GM19099 (cell line): Measurements from ENCODE around the gene NFIA.

ENCODE experiments used
- POLR2A ChIP-seq: IDR thresholded peaks from 3 replicates; pipeline ENCODE4 v1.6.1; 2011; ENCODE audit warnings: low read depth; ENCODE audit not compliant: insufficient read length; ENCODE audit errors: extremely low read depth

Gene NFIA

GRCh38 chr1:61474963-61475362 lies 392.6 kb downstream of the NFIA start:
- no peak for TF ChIP-seq POLR2A

GRCh38 chr1:61477301-61477700 lies 394.9 kb downstream of the NFIA start:
- no peak for TF ChIP-seq POLR2A

GRCh38 chr1:61480273-61480935 lies 398.0 kb downstream of the NFIA start:
- no peak for TF ChIP-seq POLR2A

GRCh38 chr1:61481315-61481715 lies 399.0 kb downstream of the NFIA start:
- TF ChIP-seq POLR2A: no peak

- TF ChIP-seq POLR2A: no peak
Observed at GRCh38 chr1:61482170-61482734, 399.9 kb downstream of the NFIA start.

GRCh38 chr1:61486783-61487536 lies 404.6 kb downstream of the NFIA start:
- TF ChIP-seq POLR2A: no peak

- TF ChIP-seq POLR2A: no peak
Observed at GRCh38 chr1:61487801-61488200, 405.4 kb downstream of the NFIA start.

GRCh38 chr1:61490924-61491323 lies 408.6 kb downstream of the NFIA start:
- no peak for TF ChIP-seq POLR2A

- TF ChIP-seq POLR2A: no peak
Observed at GRCh38 chr1:61491497-61491896, 409.1 kb downstream of the NFIA start.

- no peak for TF ChIP-seq POLR2A
Observed at GRCh38 chr1:61494000-61494399, 411.6 kb downstream of the NFIA start.

- TF ChIP-seq POLR2A: no peak
Observed at GRCh38 chr1:61496501-61496900, 414.1 kb downstream of the NFIA start.

- no peak for TF ChIP-seq POLR2A
Observed at GRCh38 chr1:61497013-61497412, 414.7 kb downstream of the NFIA start.

GRCh38 chr1:61498342-61498741 lies 416.0 kb downstream of the NFIA start:
- TF ChIP-seq POLR2A: no peak

GRCh38 chr1:61501971-61502916 lies 419.9 kb downstream of the NFIA start:
- no peak for TF ChIP-seq POLR2A

GRCh38 chr1:61504305-61504704 lies 421.9 kb downstream of the NFIA start:
- TF ChIP-seq POLR2A: no peak
